PC-3 (cell line): ENCODE measurements around the gene STXBP6. TPM values are rescaled to one million over a fixed set of nuclear protein-coding genes. Genes with fewer than 3 reads are reported as not detected.

Experiments
- ATAC-seq: fragments of 200-7000 bp; cut with Tn5 transposase; 2 replicates; pipeline ENCODE4 v1.9.1; 2020; ENCODE audit warnings: mild to moderate bottlenecking, moderate library complexity
- BruUV-seq: library from RNA; stranded (reverse); fragments of 400-500 nt; replicated peaks from 2 replicates; lab custom pipeline; 2021; lab: Mats Ljungman, UMichigan
- CTCF ChIA-PET: fragments of 300-600 bp; sonication (Branson Sonifier 250); formaldehyde crosslinking; loops from one replicate; lab custom pipeline; 2022; ENCODE audit warnings: antibody characterized with exemption; lab: Charles Lee
- POLR2A ChIA-PET: fragments of 300-600 bp; sonication (Branson Sonifier 250); formaldehyde crosslinking; loops from one replicate; lab custom pipeline; 2022; ENCODE audit warnings: antibody characterized with exemption; ENCODE audit not compliant: unreplicated experiment; lab: Charles Lee
- DNase-seq: peaks from one replicate; pipeline ENCODE4 v3.0.0-alpha.2; 2015
- H2AFZ ChIP-seq: fragments of 300-600 bp; sonication (generic); 2 replicates; pipeline ENCODE4 v1.6.0; 2016; ENCODE audit warnings: antibody characterized with exemption, low read length
- H3F3A ChIP-seq: fragments of 300-600 bp; sonication (generic); one replicate; pipeline ENCODE4 v1.6.0; 2017; ENCODE audit warnings: antibody characterized with exemption, low read length, control low read depth, mild to moderate bottlenecking; ENCODE audit not compliant: unreplicated experiment
- H3K27ac ChIP-seq: fragments of 300-600 bp; sonication (generic); 2 replicates; pipeline ENCODE4 v1.5.1; 2016; ENCODE audit warnings: mild to moderate bottlenecking, low read length
- H3K27me3 ChIP-seq: fragments of 300-600 bp; sonication (generic); 2 replicates; pipeline ENCODE4 v1.6.1; 2016; ENCODE audit warnings: low read length, mixed read lengths
- H3K36me3 ChIP-seq: fragments of 300-600 bp; sonication (generic); 2 replicates; pipeline ENCODE4 v1.6.1; 2016; ENCODE audit warnings: low read depth, mixed run types, low read length, mixed read lengths
- H3K4me1 ChIP-seq: fragments of 300-600 bp; sonication (generic); 2 replicates; pipeline ENCODE4 v1.5.1; 2016; ENCODE audit warnings: low read length; ENCODE audit not compliant: insufficient read depth
- H3K4me2 ChIP-seq: fragments of 300-600 bp; sonication (generic); 2 replicates; pipeline ENCODE4 v1.6.0; 2016; ENCODE audit warnings: low read length
- H3K4me3 ChIP-seq: fragments of 300-600 bp; sonication (generic); 2 replicates; pipeline ENCODE4 v1.5.1; 2016; ENCODE audit warnings: mild to moderate bottlenecking, low read length, mixed read lengths
- H3K79me2 ChIP-seq: fragments of 300-600 bp; sonication (generic); 2 replicates; pipeline ENCODE4 v1.6.1; 2017; ENCODE audit warnings: low read length, mixed read lengths
- H3K9ac ChIP-seq: fragments of 300-600 bp; sonication (generic); 2 replicates; pipeline ENCODE4 v1.6.0; 2016; ENCODE audit warnings: mild to moderate bottlenecking, low read length
- H3K9me2 ChIP-seq: fragments of 300-600 bp; sonication (generic); replicated peaks from 2 replicates; pipeline ENCODE4 v1.6.1; 2016; ENCODE audit warnings: mixed run types, low read length, mixed read lengths
- H3K9me3 ChIP-seq: fragments of 300-600 bp; sonication (generic); 2 replicates; pipeline ENCODE4 v1.6.1; 2016; ENCODE audit warnings: low read length, mixed read lengths
- H4K20me1 ChIP-seq: fragments of 300-600 bp; sonication (generic); 2 replicates; pipeline ENCODE4 v1.6.1; 2016; ENCODE audit warnings: low read length, mixed read lengths
- EZH2 ChIP-seq: fragments of 300-600 bp; sonication (generic); IDR thresholded peaks from one replicate; pipeline ENCODE4 v1.6.1; 2017; ENCODE audit warnings: antibody characterized with exemption, mild to moderate bottlenecking, low read length; ENCODE audit not compliant: unreplicated experiment
- EZH2phosphoT487 ChIP-seq: fragments of 300-600 bp; sonication (generic); IDR thresholded peaks from 2 replicates; pipeline ENCODE4 v1.6.1; 2018; ENCODE audit warnings: mild to moderate bottlenecking, antibody characterized with exemption, low read length, borderline replicate concordance
- intact Hi-C: fragments of 100-400 bp; cut with micrococcal nuclease; formaldehyde crosslinking; loops from 2 replicates; pipeline ENCODE4 v1.9.0; 2023
- total RNA-seq: library from RNA; depleted of rRNA; stranded (reverse); fragments of >200 nt; gene quantifications from 2 replicates; pipeline ENCODE4 v1.2.3, GENCODE V29; 2014
- TF ChIP-seq, protein P1 (sequence below): fragments of 300-600 bp; sonication (generic); conservative IDR thresholded peaks from 2 replicates; pipeline ENCODE4 v1.5.1; 2017; ENCODE audit warnings: antibody characterized with exemption, low read depth, mild to moderate bottlenecking, low read length

STXBP6 gene
- total RNA-seq, 1 experiment from 2014 or later = 0.40 TPM

DNA sequence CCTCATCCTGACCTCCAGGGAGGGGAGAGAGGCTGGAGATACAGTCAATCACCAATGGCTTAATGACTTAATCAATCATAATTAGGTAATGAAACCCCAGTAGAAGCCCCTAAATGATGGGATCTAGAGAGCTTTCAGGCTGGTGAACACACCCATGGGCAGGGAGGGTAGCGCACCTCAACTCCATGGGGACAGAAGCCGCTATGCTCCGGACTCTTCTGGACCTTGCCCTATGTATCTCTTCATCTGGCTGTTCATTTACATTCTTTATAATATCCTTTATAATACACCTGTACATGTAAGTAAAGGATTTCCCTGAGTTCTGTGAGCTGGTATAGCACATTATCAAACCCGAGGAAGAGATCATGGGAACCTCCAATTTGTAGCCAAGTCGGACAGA lies 205.9 kb downstream of the STXBP6 start:
- POLR2A ChIA-PET = no interaction called here
- DNase-seq = no peak
- Histone ChIP-seq H3K4me3 (no peak overlapping the region), H2AFZ (no peak overlapping the region), H3K27ac (no peak overlapping the region), H3K36me3 (no peaks in the 10 kb centered on the region), H3K27me3 (no peaks in the 10 kb centered on the region; the same call in 1 of the 2 replicates), H3K9me2 (no peaks in the 10 kb centered on the region), H3F3A (no peaks in the 10 kb centered on the region), H3K9me3 (no peaks in the 10 kb centered on the region), H4K20me1 (no peaks in the 10 kb centered on the region), H3K4me2 (no peak overlapping the region), H3K79me2 (no peaks in the 10 kb centered on the region), H3K4me1 (no peaks in the 10 kb centered on the region), H3K9ac (no peak overlapping the region)
- TF ChIP-seq EZH2 (no peak), EZH2phosphoT487 (no peak)
- TF ChIP-seq, protein P1, sequence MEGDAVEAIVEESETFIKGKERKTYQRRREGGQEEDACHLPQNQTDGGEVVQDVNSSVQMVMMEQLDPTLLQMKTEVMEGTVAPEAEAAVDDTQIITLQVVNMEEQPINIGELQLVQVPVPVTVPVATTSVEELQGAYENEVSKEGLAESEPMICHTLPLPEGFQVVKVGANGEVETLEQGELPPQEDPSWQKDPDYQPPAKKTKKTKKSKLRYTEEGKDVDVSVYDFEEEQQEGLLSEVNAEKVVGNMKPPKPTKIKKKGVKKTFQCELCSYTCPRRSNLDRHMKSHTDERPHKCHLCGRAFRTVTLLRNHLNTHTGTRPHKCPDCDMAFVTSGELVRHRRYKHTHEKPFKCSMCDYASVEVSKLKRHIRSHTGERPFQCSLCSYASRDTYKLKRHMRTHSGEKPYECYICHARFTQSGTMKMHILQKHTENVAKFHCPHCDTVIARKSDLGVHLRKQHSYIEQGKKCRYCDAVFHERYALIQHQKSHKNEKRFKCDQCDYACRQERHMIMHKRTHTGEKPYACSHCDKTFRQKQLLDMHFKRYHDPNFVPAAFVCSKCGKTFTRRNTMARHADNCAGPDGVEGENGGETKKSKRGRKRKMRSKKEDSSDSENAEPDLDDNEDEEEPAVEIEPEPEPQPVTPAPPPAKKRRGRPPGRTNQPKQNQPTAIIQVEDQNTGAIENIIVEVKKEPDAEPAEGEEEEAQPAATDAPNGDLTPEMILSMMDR = no peak
- no peak for ATAC-seq
- intact Hi-C loops = no loop called here
- BruUV-seq = no TSS peak
- CTCF ChIA-PET = no interaction called here

GRCh38 chr14:24843494-24843893 lies 206.5 kb downstream of the STXBP6 start:
- TF ChIP-seq EZH2 = no peak
- TF ChIP-seq, protein P1 = no peak
- no peak for TF ChIP-seq EZH2phosphoT487
- Histone ChIP-seq H3K36me3 (no peaks in the 10 kb centered on the region), H3K79me2 (no peaks in the 10 kb centered on the region), H3K27me3 (no peaks in the 10 kb centered on the region; the same call in 1 of the 2 replicates), H3K27ac (no peak overlapping the region), H4K20me1 (no peaks in the 10 kb centered on the region), H3K9me2 (no peaks in the 10 kb centered on the region), H3K4me3 (no peak overlapping the region), H3K9me3 (no peaks in the 10 kb centered on the region), H3K9ac (no peak overlapping the region), H2AFZ (no peak overlapping the region), H3F3A (no peaks in the 10 kb centered on the region), H3K4me2 (no peak overlapping the region), H3K4me1 (no peaks in the 10 kb centered on the region)
- intact Hi-C loops = no loop called here
- ChIA-PET CTCF (no interaction called here), POLR2A (no interaction called here)
- ATAC-seq (no peak), DNase-seq (no peak)
- no TSS peak for BruUV-seq

GRCh38 chr14:24840204-24840893 lies 209.6 kb downstream of the STXBP6 start:
- no peaks in the 10 kb centered on the region for H3K36me3 ChIP-seq

More at GRCh38 chr14:24840204-24840893, 209.6 kb downstream of the STXBP6 start:
- no peak overlapping the region for H2AFZ ChIP-seq
- no peak overlapping the region for H3K27ac ChIP-seq
- TF ChIP-seq, protein P1 = no peak
- no peak for TF ChIP-seq EZH2phosphoT487
- TF ChIP-seq EZH2 = no peak
- H4K20me1 ChIP-seq = no peaks in the 10 kb centered on the region
- no TSS peak for BruUV-seq
- DNase-seq (no peak), ATAC-seq (no peak)
- no peak overlapping the region for H3K4me2 ChIP-seq
- intact Hi-C loops = no loop called here
- no peak overlapping the region for H3K4me3 ChIP-seq
- no peaks in the 10 kb centered on the region; the same call in 1 of the 2 replicates for H3K27me3 ChIP-seq
- H3K4me1 ChIP-seq = no peaks in the 10 kb centered on the region
- no peaks in the 10 kb centered on the region for H3K79me2 ChIP-seq
- ChIA-PET CTCF (no interaction called here), POLR2A (no interaction called here)
- H3K9me2 ChIP-seq = no peaks in the 10 kb centered on the region
- H3K9me3 ChIP-seq = no peaks in the 10 kb centered on the region
- H3K9ac ChIP-seq = no peak overlapping the region
- no peaks in the 10 kb centered on the region for H3F3A ChIP-seq
